Astrocyte (in vitro differentiated cells and primary cell): ENCODE data around the gene BORCS6. TPM values are rescaled to one million over a fixed set of nuclear protein-coding genes. Genes with fewer than 3 reads are reported as not detected.

Experiments
- DNase-seq: peaks from one replicate; pipeline ENCODE4 v3.0.0-alpha.2; 2010; ENCODE audit warnings: low read depth
- FAIRE-seq: peaks from 2 replicates; lab custom pipeline; 2011; peaks lifted over from hg19 to GRCh38; lab: Jason Lieb, UNC
- H2AFZ ChIP-seq: 2 replicates; pipeline ENCODE4 v1.6.0; 2012; ENCODE audit warnings: low read depth, low read length, inconsistent platforms
- H3K27ac ChIP-seq: 2 replicates; pipeline ENCODE4 v1.5.1; 2011; ENCODE audit warnings: low read depth, low read length, inconsistent platforms
- H3K27me3 ChIP-seq: 2 replicates; pipeline ENCODE4 v1.6.0; 2011; ENCODE audit warnings: low read length, inconsistent platforms; ENCODE audit not compliant: insufficient read depth
- H3K36me3 ChIP-seq: 2 replicates; pipeline ENCODE4 v1.5.1; 2011; ENCODE audit warnings: low read length, inconsistent platforms; ENCODE audit not compliant: insufficient read depth
- H3K4me1 ChIP-seq: 2 replicates; pipeline ENCODE4 v1.5.1; 2011; ENCODE audit warnings: low read length, inconsistent platforms; ENCODE audit not compliant: insufficient read depth
- H3K4me2 ChIP-seq: 2 replicates; pipeline ENCODE4 v1.6.0; 2012; ENCODE audit warnings: low read length, inconsistent platforms
- H3K4me3 ChIP-seq: 2 replicates; pipeline ENCODE4 v1.5.1; 2011; ENCODE audit warnings: low read depth, mild to moderate bottlenecking, low read length, inconsistent platforms; ENCODE audit not compliant: insufficient read depth
- H3K79me2 ChIP-seq: 2 replicates; pipeline ENCODE4 v1.6.0; 2012; ENCODE audit warnings: mild to moderate bottlenecking, low read length, inconsistent platforms; ENCODE audit not compliant: insufficient read depth
- H3K9ac ChIP-seq: 2 replicates; pipeline ENCODE4 v1.6.0; 2012; ENCODE audit warnings: mild to moderate bottlenecking, low read length, inconsistent platforms
- H3K9me3 ChIP-seq: 2 replicates; pipeline ENCODE4 v1.5.1; 2012; ENCODE audit warnings: low read depth, mild to moderate bottlenecking, low read length, inconsistent platforms; ENCODE audit not compliant: insufficient read depth
- H4K20me1 ChIP-seq: 2 replicates; pipeline ENCODE4 v1.6.0; 2012; ENCODE audit warnings: low read length, inconsistent platforms; ENCODE audit not compliant: insufficient read depth
- H3K27ac Mint-ChIP-seq: one replicate; pipeline ENCODE4 v1.8.0; 2021; ENCODE audit warnings: mild to moderate bottlenecking, mixed read lengths; ENCODE audit not compliant: unreplicated experiment
- H3K27me3 Mint-ChIP-seq: one replicate; pipeline ENCODE4 v1.8.0; 2021; ENCODE audit warnings: low read depth, mixed read lengths; ENCODE audit not compliant: unreplicated experiment
- H3K36me3 Mint-ChIP-seq: one replicate; pipeline ENCODE4 v1.8.0; 2021; ENCODE audit warnings: low read depth, mixed read lengths; ENCODE audit not compliant: unreplicated experiment
- H3K4me1 Mint-ChIP-seq: one replicate; pipeline ENCODE4 v1.8.0; 2021; ENCODE audit warnings: low read depth, mixed read lengths; ENCODE audit not compliant: unreplicated experiment
- H3K4me3 Mint-ChIP-seq: one replicate; pipeline ENCODE4 v1.8.0; 2021; ENCODE audit warnings: mild to moderate bottlenecking, moderate library complexity, mixed read lengths; ENCODE audit not compliant: unreplicated experiment
- H3K9me3 Mint-ChIP-seq: one replicate; pipeline ENCODE4 v1.8.0; 2021; ENCODE audit warnings: mild to moderate bottlenecking, mixed read lengths; ENCODE audit not compliant: unreplicated experiment
- CTCF ChIP-seq: IDR thresholded peaks from 2 replicates; pipeline ENCODE4 v1.5.1; 2011; ENCODE audit warnings: low read depth, mild to moderate bottlenecking, inconsistent platforms, low read length, moderate library complexity; ENCODE audit not compliant: insufficient read depth
- EZH2 ChIP-seq: IDR thresholded peaks from 2 replicates; pipeline ENCODE4 v1.6.1; 2012; ENCODE audit warnings: mild to moderate bottlenecking, low read length, inconsistent platforms; ENCODE audit not compliant: insufficient read depth
- total RNA-seq: library from RNA; stranded (reverse); gene quantifications from 2 replicates; pipeline ENCODE4 v1.2.1, GENCODE V29; 2021

The BORCS6 gene
- total RNA-seq, 1 donor from 2014 or later = 6.6 TPM

GRCh38 chr17:8149419-8150193 is 40.4 kb downstream of the BORCS6 start:
- Histone ChIP-seq H3K9ac (no peak overlapping the region), H3K27ac (no peak overlapping the region), H3K4me1 (peaks cover 38% of the 10 kb centered on the region), H2AFZ (no peak overlapping the region), H3K27me3 (no peaks in the 10 kb centered on the region), H3K4me2 (no peak overlapping the region), H3K36me3 (peaks cover 3% of the 10 kb centered on the region), H3K79me2 (peaks cover 4% of the 10 kb centered on the region), H4K20me1 (peaks cover 17% of the 10 kb centered on the region), H3K9me3 (no peaks in the 10 kb centered on the region), H3K4me3 (no peak overlapping the region)
- FAIRE-seq (no peak), DNase-seq (no peak)
- H3K9me3 Mint-ChIP-seq = peaks cover 2% of the 10 kb centered on the region
- H3K4me1 Mint-ChIP-seq = peaks cover 15% of the 10 kb centered on the region
- H3K27ac Mint-ChIP-seq = no peak overlapping the region
- H3K4me3 Mint-ChIP-seq = no peak overlapping the region
- no peaks in the 10 kb centered on the region for H3K27me3 Mint-ChIP-seq
- TF ChIP-seq CTCF (no peak), EZH2 (no peak)
- peaks cover 24% of the 10 kb centered on the region for H3K36me3 Mint-ChIP-seq

GRCh38 chr17:8148560-8148959 is 41.4 kb downstream of the BORCS6 start:
- Mint-ChIP-seq H3K9me3 (peaks cover 2% of the 10 kb centered on the region), H3K27ac (no peak overlapping the region), H3K27me3 (no peaks in the 10 kb centered on the region), H3K4me3 (no peak overlapping the region), H3K4me1 (peaks cover 9% of the 10 kb centered on the region), H3K36me3 (peaks cover 29% of the 10 kb centered on the region)
- no peak overlapping the region for H3K27ac ChIP-seq
- peaks cover 17% of the 10 kb centered on the region for H4K20me1 ChIP-seq
- no peak overlapping the region for H2AFZ ChIP-seq
- H3K4me2 ChIP-seq = no peak overlapping the region
- no peak for FAIRE-seq
- H3K9me3 ChIP-seq = no peaks in the 10 kb centered on the region
- no peak overlapping the region for H3K4me3 ChIP-seq
- no peak for DNase-seq
- no peak for TF ChIP-seq EZH2
- no peak for TF ChIP-seq CTCF
- peaks cover 29% of the 10 kb centered on the region for H3K4me1 ChIP-seq
- H3K79me2 ChIP-seq = peaks cover 4% of the 10 kb centered on the region
- no peak overlapping the region for H3K9ac ChIP-seq
- peaks cover 3% of the 10 kb centered on the region for H3K36me3 ChIP-seq
- no peaks in the 10 kb centered on the region for H3K27me3 ChIP-seq

- H3K4me1 ChIP-seq = peaks cover 22% of the 10 kb centered on the region
- H3K4me3 Mint-ChIP-seq = no peak overlapping the region
- peaks cover 4% of the 10 kb centered on the region for H3K79me2 ChIP-seq
- no peaks in the 10 kb centered on the region for H3K27me3 Mint-ChIP-seq
- H3K36me3 Mint-ChIP-seq = peaks cover 29% of the 10 kb centered on the region
- H3K27me3 ChIP-seq = no peaks in the 10 kb centered on the region
- H3K4me3 ChIP-seq = no peak overlapping the region
- H3K4me1 Mint-ChIP-seq = peaks cover 4% of the 10 kb centered on the region
- no peak overlapping the region for H2AFZ ChIP-seq
- peaks cover 13% of the 10 kb centered on the region for H4K20me1 ChIP-seq
- H3K9me3 ChIP-seq = no peaks in the 10 kb centered on the region
- FAIRE-seq (no peak), DNase-seq (no peak)
- no peak overlapping the region for H3K27ac ChIP-seq
- H3K4me2 ChIP-seq = no peak overlapping the region
- H3K9me3 Mint-ChIP-seq = peaks cover 2% of the 10 kb centered on the region
- TF ChIP-seq CTCF = no peak
- TF ChIP-seq EZH2 = no peak
- H3K9ac ChIP-seq = no peak overlapping the region
- peaks cover 3% of the 10 kb centered on the region for H3K36me3 ChIP-seq
- no peak overlapping the region for H3K27ac Mint-ChIP-seq
These were observed 42.1 kb downstream of the BORCS6 start for GRCh38 chr17:8147805-8148404.
